Measurements from ENCODE around the gene WSCD2. TPM values are rescaled to one million over a fixed set of nuclear protein-coding genes. Genes with fewer than 3 reads are reported as not detected.

WSCD2 gene
- total RNA-seq, 4 donors from 2014 or later, result 0.46 to 1.3 (median 0.50) TPM; not detected in 1

DNA sequence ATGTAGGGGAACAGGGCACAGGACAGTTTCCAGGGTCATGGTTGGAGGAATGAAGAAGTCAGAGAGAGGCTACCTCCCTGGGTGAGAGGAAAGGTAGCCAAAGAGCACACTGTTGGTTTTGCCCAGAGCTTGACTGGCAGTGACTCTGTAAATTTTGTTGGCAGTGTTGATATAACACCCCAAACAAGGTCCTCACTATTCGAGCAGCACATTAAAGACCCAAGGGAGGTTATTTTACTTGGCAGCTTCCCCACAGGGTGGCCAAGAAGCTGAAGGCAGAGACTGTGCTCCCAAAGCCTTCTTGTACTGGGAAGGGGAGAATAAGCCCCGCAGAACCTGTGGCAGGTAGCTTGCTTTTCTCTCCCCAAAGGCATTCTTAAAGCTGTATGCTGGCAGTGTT lies 40.6 kb downstream of the WSCD2 start:
- TF ChIP-seq, protein P1, sequence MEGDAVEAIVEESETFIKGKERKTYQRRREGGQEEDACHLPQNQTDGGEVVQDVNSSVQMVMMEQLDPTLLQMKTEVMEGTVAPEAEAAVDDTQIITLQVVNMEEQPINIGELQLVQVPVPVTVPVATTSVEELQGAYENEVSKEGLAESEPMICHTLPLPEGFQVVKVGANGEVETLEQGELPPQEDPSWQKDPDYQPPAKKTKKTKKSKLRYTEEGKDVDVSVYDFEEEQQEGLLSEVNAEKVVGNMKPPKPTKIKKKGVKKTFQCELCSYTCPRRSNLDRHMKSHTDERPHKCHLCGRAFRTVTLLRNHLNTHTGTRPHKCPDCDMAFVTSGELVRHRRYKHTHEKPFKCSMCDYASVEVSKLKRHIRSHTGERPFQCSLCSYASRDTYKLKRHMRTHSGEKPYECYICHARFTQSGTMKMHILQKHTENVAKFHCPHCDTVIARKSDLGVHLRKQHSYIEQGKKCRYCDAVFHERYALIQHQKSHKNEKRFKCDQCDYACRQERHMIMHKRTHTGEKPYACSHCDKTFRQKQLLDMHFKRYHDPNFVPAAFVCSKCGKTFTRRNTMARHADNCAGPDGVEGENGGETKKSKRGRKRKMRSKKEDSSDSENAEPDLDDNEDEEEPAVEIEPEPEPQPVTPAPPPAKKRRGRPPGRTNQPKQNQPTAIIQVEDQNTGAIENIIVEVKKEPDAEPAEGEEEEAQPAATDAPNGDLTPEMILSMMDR (IDR thresholded peaks at IDR 0.05), result no peak
- DNase-seq (ENCODE audit: low spot score) (no peak), ATAC-seq (ENCODE audit: low FRiP score) (no peak)

DNA sequence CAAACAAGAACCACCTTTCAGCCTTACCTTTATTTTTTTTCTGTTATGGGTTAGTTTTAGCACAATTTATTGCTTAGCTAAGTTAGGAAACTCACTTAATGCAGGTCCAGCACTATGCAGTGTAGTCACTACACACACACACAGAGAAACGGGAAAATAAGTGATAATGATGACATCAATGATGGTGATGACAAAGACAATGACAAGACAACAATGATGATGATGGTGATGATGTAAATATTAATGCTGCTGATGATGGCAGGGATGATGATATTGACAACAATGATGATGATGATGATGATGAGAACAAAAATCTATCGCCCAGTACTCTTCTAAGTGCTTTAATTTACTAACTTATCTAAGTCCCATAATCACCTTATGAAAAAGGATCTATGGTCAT lies 41.1 kb downstream of the WSCD2 start:
- ATAC-seq (ENCODE audit: low FRiP score), result no peak
- DNase-seq (ENCODE audit: low spot score), result no peak
- TF ChIP-seq, protein P1 (IDR thresholded peaks at IDR 0.05), result no peak

DNA sequence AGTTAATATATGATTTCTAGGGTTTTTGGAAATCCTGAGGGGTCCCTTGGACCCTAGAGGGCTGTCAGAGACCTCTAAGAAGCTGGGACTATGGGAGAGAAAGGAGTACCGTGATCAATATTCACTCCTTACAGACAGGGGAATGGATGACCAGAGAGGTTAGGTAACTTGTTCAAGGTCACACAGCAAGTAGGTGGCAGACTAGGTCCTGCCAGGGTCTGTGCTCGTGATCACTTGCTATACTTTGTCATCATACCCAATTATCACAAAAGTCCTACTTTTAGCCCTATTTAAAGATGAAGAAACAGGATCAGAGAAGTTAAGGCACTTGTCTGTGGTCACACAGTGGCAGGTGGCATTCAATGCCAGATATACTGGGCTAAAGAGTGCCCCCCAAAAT lies 42.9 kb downstream of the WSCD2 start:
- no peak for DNase-seq (ENCODE audit: low spot score)
- TF ChIP-seq, protein P1 (IDR thresholded peaks at IDR 0.05), result no peak

DNA sequence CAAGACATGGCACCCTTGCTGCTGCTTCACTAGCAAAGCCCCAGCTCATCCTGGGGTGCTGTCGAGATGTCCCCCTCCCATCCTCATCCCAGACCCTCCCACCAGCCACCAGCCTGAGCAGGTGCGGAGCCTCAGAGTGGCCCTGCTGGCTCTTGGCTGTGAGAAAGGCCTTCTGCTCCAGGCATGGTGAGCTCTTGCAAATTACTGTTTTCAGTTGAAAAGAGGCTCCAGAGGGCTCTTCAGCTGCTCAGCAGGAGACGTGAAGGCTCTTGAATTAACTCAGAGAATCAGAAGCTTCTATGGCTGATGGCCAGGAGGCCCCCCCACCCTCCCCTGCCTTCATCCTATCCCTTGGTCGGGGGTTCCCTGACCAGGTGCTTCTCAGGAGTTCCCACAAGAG lies 44.1 kb downstream of the WSCD2 start:
- no peak for ATAC-seq (ENCODE audit: low FRiP score)
- no peak for DNase-seq (ENCODE audit: low spot score)

More for the DNA sequence above, 42.9 kb downstream of the WSCD2 start:
- no peak for ATAC-seq (ENCODE audit: low FRiP score)

DNA sequence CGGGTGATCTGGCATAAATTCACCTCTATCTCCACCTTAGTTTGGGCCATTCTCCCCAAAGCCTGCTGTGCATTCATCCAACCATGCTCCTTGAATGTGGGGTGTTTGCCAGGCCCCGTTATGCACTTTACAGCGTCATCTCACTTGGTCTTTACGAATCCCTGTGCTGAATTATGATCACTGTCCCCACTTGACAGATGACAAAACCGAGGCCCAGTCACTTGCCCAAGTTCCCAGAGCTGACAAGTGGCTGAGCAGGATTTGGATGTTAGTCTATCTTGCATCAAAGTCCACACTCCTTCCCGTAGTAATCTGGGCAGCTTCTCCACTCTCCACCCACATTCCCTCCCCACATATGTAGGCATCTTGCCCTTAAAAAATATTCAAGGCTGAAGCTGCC lies 44.8 kb downstream of the WSCD2 start:
- ATAC-seq (ENCODE audit: low FRiP score) (no peak), DNase-seq (ENCODE audit: low spot score) (no peak)
- TF ChIP-seq, protein P1 (IDR thresholded peaks at IDR 0.05), result no peak

More for the DNA sequence above, 44.1 kb downstream of the WSCD2 start:
- TF ChIP-seq, protein P1 (IDR thresholded peaks at IDR 0.05), result no peak

DNA sequence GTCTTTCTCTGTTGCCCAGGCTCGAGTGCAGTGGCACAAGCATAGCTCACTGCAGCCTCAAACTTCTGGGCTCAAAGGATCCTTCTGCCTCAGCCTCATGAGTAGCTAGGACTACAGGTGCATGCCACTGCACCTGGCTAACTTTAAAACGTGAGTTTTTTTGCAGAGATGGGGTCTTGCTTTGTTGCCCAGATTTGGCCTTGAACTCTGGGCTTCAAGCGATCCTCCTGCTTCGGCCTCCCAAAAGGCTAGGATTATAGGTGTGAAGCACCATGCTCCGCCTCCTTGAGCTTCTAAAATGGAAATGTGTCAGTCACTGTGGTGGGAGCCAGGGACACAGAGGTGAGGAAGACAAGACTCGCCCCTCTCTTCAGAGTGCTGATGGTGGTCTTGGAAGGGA lies 45.6 kb downstream of the WSCD2 start:
- TF ChIP-seq, protein P1 (IDR thresholded peaks at IDR 0.05), result no peak
- no peak for DNase-seq (ENCODE audit: low spot score)
- no peak for ATAC-seq (ENCODE audit: low FRiP score)

DNA sequence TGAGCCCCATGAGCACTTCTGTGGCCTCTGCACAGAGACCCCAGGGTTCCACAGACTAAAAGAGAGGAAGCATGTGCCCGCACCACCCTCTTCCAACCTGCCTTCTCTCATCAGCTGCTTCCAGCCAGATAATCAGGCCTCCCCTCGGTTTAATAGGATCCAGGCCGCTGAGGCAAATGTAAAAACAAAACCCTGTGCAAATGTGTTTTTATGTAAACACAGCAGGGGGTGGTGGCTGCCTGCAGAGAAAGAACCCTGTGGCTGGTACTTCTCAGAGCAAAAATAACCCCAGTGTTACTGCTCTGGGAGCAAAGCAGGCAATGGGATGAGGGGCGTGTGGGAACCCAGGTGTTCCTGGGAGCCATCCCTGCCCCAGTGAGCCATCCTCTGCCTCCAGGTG lies 46.2 kb downstream of the WSCD2 start:
- ATAC-seq (ENCODE audit: low FRiP score), result no peak
- TF ChIP-seq, protein P1 (IDR thresholded peaks at IDR 0.05), result no peak

More for the DNA sequence above, 46.2 kb downstream of the WSCD2 start:
- no peak for DNase-seq (ENCODE audit: low spot score)

All from omental fat pad (tissue), 4 donors.